Right lobe of liver (tissue), 4 donors: ENCODE data around the gene HOXC10.

Source experiments
- CTCF ChIP-seq, 4 donors: fragments of 200-600 bp in 3 of 4; fragments of 450-650 bp in 1 of 4; IDR thresholded peaks; one replicate each; pipeline versions ENCODE4 v1.5.1 to v1.8.0; 2016 to 2022; ENCODE audit warnings: antibody characterized with exemption in 4 of 4, mild to moderate bottlenecking in 2 of 4
- POLR2A ChIP-seq: fragments of 450-650 bp; IDR thresholded peaks from one replicate; pipeline ENCODE4 v1.6.1; 2017; ENCODE audit warnings: antibody characterized with exemption, mild to moderate bottlenecking
- donor health status: DM: no; HTN: no; CAD: no.
- donor health status: DM: no; HTN: no; CAD: no.
- donor health status: DM: no; HTN: yes; CAD: no.

- TF ChIP-seq POLR2A, result no peak
- no peak for TF ChIP-seq CTCF (IDR thresholded peaks at IDR 0.05)
These were observed 38.3 kb downstream of the HOXC10 start for GRCh38 chr12:54022960-54023884.
